Liver (tissue), 9 donors: ENCODE measurements around the gene PAWR. TPM values are rescaled to one million over a fixed set of nuclear protein-coding genes. Genes with fewer than 3 reads are reported as not detected.

Experiments
- DNase-seq: peaks from one replicate; pipeline ENCODE4 v3.0.0-alpha.2; 2017; ENCODE audit warnings: low spot score
- H3K27ac ChIP-seq, 2 donors: one replicate each; pipeline ENCODE4 v1.7.0; 2013; ENCODE audit warnings: inconsistent platforms in 2 of 2, low read length in 2 of 2, control low read depth in 1 of 2, low read depth in 1 of 2, mild to moderate bottlenecking in 1 of 2
- H3K27me3 ChIP-seq, 4 donors: one replicate each; pipeline versions ENCODE4 v1.6.1 to v1.7.0; 2013; ENCODE audit warnings: low read length in 3 of 4, inconsistent platforms in 1 of 4, mild to moderate bottlenecking in 1 of 4, moderate library complexity in 1 of 4; ENCODE audit not compliant: control insufficient read depth in 4 of 4, insufficient read depth in 4 of 4
- H3K36me3 ChIP-seq, 4 donors: one replicate each; pipeline versions ENCODE4 v1.6.1 to v1.7.0; 2013; ENCODE audit warnings: low read length in 3 of 4, mild to moderate bottlenecking in 3 of 4, low read depth in 1 of 4, moderate library complexity in 1 of 4; ENCODE audit not compliant: control insufficient read depth in 4 of 4, insufficient read depth in 3 of 4
- H3K4me1 ChIP-seq, 4 donors: one replicate each; pipeline versions ENCODE4 v1.6.1 to v1.7.0; 2013; ENCODE audit warnings: low read length in 3 of 4, mild to moderate bottlenecking in 3 of 4, moderate library complexity in 1 of 4; ENCODE audit not compliant: control insufficient read depth in 4 of 4, insufficient read depth in 4 of 4
- H3K4me3 ChIP-seq, 3 donors: one replicate each; pipeline versions ENCODE4 v1.6.1 to v1.7.0; 2013; ENCODE audit warnings: low read length in 3 of 3, control low read depth in 1 of 3, low read depth in 1 of 3, mild to moderate bottlenecking in 1 of 3
- H3K9ac ChIP-seq, 2 donors: one replicate each; pipeline ENCODE4 v1.7.0; 2013; ENCODE audit warnings: low read length in 2 of 2, mild to moderate bottlenecking in 2 of 2, moderate library complexity in 2 of 2, control low read depth in 1 of 2, low read depth in 1 of 2
- H3K9me3 ChIP-seq, 4 donors: one replicate each; pipeline versions ENCODE4 v1.6.1 to v1.7.0; 2013; ENCODE audit warnings: low read length in 3 of 4; ENCODE audit not compliant: control insufficient read depth in 4 of 4
- ATF3 ChIP-seq: IDR thresholded peaks from 2 replicates; pipeline ENCODE4 v1.6.1; 2016; ENCODE audit warnings: antibody characterized with exemption
- CTCF ChIP-seq: fragments of 150-350 bp; IDR thresholded peaks from 2 replicates; pipeline ENCODE4 v1.5.1; 2017; ENCODE audit warnings: improper control_type of control experiment, low read depth, low read length; ENCODE audit not compliant: missing input control
- FOXA1 ChIP-seq: IDR thresholded peaks from 2 replicates; pipeline ENCODE4 v1.6.1; 2016; ENCODE audit warnings: antibody characterized with exemption
- FOXA2 ChIP-seq: IDR thresholded peaks from 2 replicates; pipeline ENCODE4 v1.6.1; 2016; ENCODE audit warnings: antibody characterized with exemption
- GABPA ChIP-seq, 2 donors: IDR thresholded peaks in 1 of 2; conservative IDR thresholded peaks in 1 of 2; 2 replicates each; pipeline ENCODE4 v1.6.1; 2016; ENCODE audit warnings: antibody characterized with exemption in 2 of 2, mild to moderate bottlenecking in 1 of 2, moderate library complexity in 1 of 2
- HNF4A ChIP-seq, 2 donors: conservative IDR thresholded peaks; 2 replicates each; pipeline ENCODE4 v1.6.1; 2016; ENCODE audit warnings: antibody characterized with exemption in 2 of 2, mild to moderate bottlenecking in 2 of 2
- JUND ChIP-seq, 2 donors: IDR thresholded peaks; 2 replicates each; pipeline ENCODE4 v1.6.1; 2016; ENCODE audit warnings: antibody characterized with exemption in 2 of 2
- MAX ChIP-seq: IDR thresholded peaks from 2 replicates; pipeline ENCODE4 v1.6.1; 2016; ENCODE audit warnings: antibody characterized with exemption
- NR2F2 ChIP-seq: IDR thresholded peaks from 2 replicates; pipeline ENCODE4 v1.6.1; 2016; ENCODE audit warnings: antibody characterized with exemption
- RAD21 ChIP-seq, 2 donors: IDR thresholded peaks; 2 replicates each; pipeline ENCODE4 v1.6.1; 2016; ENCODE audit warnings: antibody characterized with exemption in 2 of 2, mild to moderate bottlenecking in 2 of 2
- REST ChIP-seq: IDR thresholded peaks from 2 replicates; pipeline ENCODE4 v1.6.1; 2016; ENCODE audit warnings: antibody characterized with exemption, mild to moderate bottlenecking
- RXRA ChIP-seq, 2 donors: IDR thresholded peaks; 2 replicates each; pipeline ENCODE4 v1.6.1; 2017 to 2018; ENCODE audit warnings: antibody characterized with exemption in 2 of 2, mild to moderate bottlenecking in 1 of 2
- SP1 ChIP-seq: IDR thresholded peaks from 2 replicates; pipeline ENCODE4 v1.6.1; 2018; ENCODE audit warnings: antibody characterized with exemption, mild to moderate bottlenecking
- TAF1 ChIP-seq: conservative IDR thresholded peaks from 2 replicates; pipeline ENCODE4 v1.6.1; 2016; ENCODE audit warnings: antibody characterized with exemption, mild to moderate bottlenecking
- YY1 ChIP-seq: IDR thresholded peaks from 2 replicates; pipeline ENCODE4 v1.6.1; 2016; ENCODE audit warnings: antibody characterized with exemption, mild to moderate bottlenecking
- ZBTB33 ChIP-seq: IDR thresholded peaks from 2 replicates; pipeline ENCODE4 v1.6.1; 2016; ENCODE audit warnings: antibody characterized with exemption
- WGBS: extraction: QIAGEN DNeasy Blood & Tissue Kit; methylation state at CpG from one replicate; pipeline ENCODE4 v1.1.7; 2013; 5-methylcytosine and 5-hydroxymethylcytosine counted together
- polyA plus RNA-seq, 2 donors: library from polyadenylated mRNA; stranded (reverse) in 1 of 2; unstranded in 1 of 2; fragments of 200-250 nt in 1 of 2; fragments of >200 nt in 1 of 2; fragmentation: Nextera tagmentation in 1 of 2; extraction: Ambion mirVana in 1 of 2; gene quantifications; one replicate each; pipeline versions ENCODE4 v1.2.1 to v1.2.3, GENCODE V29; 2013 to 2015
- total RNA-seq, 2 donors: library from RNA; depleted of rRNA; stranded (reverse); fragments of >200 nt; gene quantifications; one replicate each; pipeline ENCODE4 v1.2.3, GENCODE V29; 2014
- donor health status: healthy.
- donor health status: healthy.
- donor health status: healthy.
- donor health status: healthy.
- donor health status: healthy.

The PAWR gene
- total and polyA plus RNA-seq, 4 donors = 6.1 to 24.1 (median 9.9) TPM

- no peaks in the 10 kb centered on the region for H3K27me3 ChIP-seq
- WGBS = 96% methylated on average over 4 of the region's 4 CpGs
- H3K4me1 ChIP-seq = no peaks in the 10 kb centered on the region
- no peak for DNase-seq
- no peaks in the 10 kb centered on the region for H3K9me3 ChIP-seq
- H3K36me3 ChIP-seq = no peaks in the 10 kb centered on the region
- H3K4me3 ChIP-seq = no peak overlapping the region
- no peak overlapping the region for H3K27ac ChIP-seq
- no peak overlapping the region for H3K9ac ChIP-seq
- TF ChIP-seq RAD21 (IDR thresholded peaks at IDR 0.05) (no peak), TAF1 (no peak), RXRA (IDR thresholded peaks at IDR 0.05) (no peak), ATF3 (no peak), ZBTB33 (no peak), YY1 (no peak), REST (no peak), GABPA (IDR thresholded peaks at IDR 0.05 in 1 of 2, conservative IDR thresholded peaks at IDR 0.05 in 1 of 2) (no peak), FOXA1 (no peak), HNF4A (conservative IDR thresholded peaks at IDR 0.05) (no peak), FOXA2 (no peak), JUND (IDR thresholded peaks at IDR 0.05) (no peak), MAX (no peak)
These were observed 26.2 kb upstream of the PAWR start for GRCh38 chr12:79717006-79717405.

GRCh38 chr12:79715308-79715707 is 24.5 kb upstream of the PAWR start:
- no peaks in the 10 kb centered on the region for H3K9me3 ChIP-seq
- no peak for TF ChIP-seq RAD21 (IDR thresholded peaks at IDR 0.05)
- no peak for TF ChIP-seq ZBTB33
- TF ChIP-seq SP1 = no peak
- no peak for TF ChIP-seq ATF3
- TF ChIP-seq NR2F2 = no peak
- TF ChIP-seq CTCF = no peak
- no peak for TF ChIP-seq YY1
- TF ChIP-seq HNF4A (conservative IDR thresholded peaks at IDR 0.05) = no peak
- no peaks in the 10 kb centered on the region for H3K36me3 ChIP-seq
- WGBS = 96% methylated on average over 3 of the region's 3 CpGs
- H3K27me3 ChIP-seq = no peaks in the 10 kb centered on the region
- H3K27ac ChIP-seq = no peak overlapping the region
- no peak for DNase-seq
- no peaks in the 10 kb centered on the region for H3K4me1 ChIP-seq
- no peak overlapping the region for H3K4me3 ChIP-seq
- H3K9ac ChIP-seq = no peak overlapping the region
